Measurements from ENCODE around the gene AGMO. TPM values are rescaled to one million over a fixed set of nuclear protein-coding genes. Genes with fewer than 3 reads are reported as not detected.

Gene AGMO
- polyA plus RNA-seq, 1 donor (not counting 4 experiments of a cell fraction or from before 2014, with no cell fraction given) = not detected

GRCh38 chr7:15228831-15229230, 333.0 kb downstream of the AGMO start:
- Histone ChIP-seq H3K79me2 (ENCODE audit: control insufficient read depth, insufficient read depth, low read length) (no peaks in the 10 kb centered on the region), H3K9me1 (ENCODE audit: control insufficient read depth, extremely low read depth, insufficient read depth, low read length) (no peaks in the 10 kb centered on the region), H3K36me3 (ENCODE audit: control insufficient read depth in 2 of 2, extremely low read depth in 1 of 2, insufficient read depth in 2 of 2, low read length in 2 of 2) (no peaks in the 10 kb centered on the region), H3K27me3 (ENCODE audit: control insufficient read depth, extremely low read depth, insufficient read depth, low read length) (no peaks in the 10 kb centered on the region), H3K9me3 (ENCODE audit: control insufficient read depth, low read depth, low read length) (no peaks in the 10 kb centered on the region), H2AFZ (ENCODE audit: control insufficient read depth, low read length) (no peak overlapping the region), H3K9ac (ENCODE audit: control insufficient read depth, extremely low read depth, insufficient read depth, low read length) (no peak overlapping the region), H3K4me1 (ENCODE audit: control insufficient read depth, extremely low read depth, insufficient read depth, low read length) (no peaks in the 10 kb centered on the region), H3K4me3 (ENCODE audit: control insufficient read depth in 2 of 3, extremely low read depth in 1 of 3, insufficient read depth in 2 of 3, low read depth in 1 of 3, low read length in 3 of 3) (no peak overlapping the region), H3K27ac (ENCODE audit: control insufficient read depth, insufficient read depth, low read length) (no peak overlapping the region), H3K4me2 (ENCODE audit: control insufficient read depth, extremely low read depth, insufficient read depth, low read depth, low read length) (no peak overlapping the region), H4K20me1 (ENCODE audit: control insufficient read depth, extremely low read depth, insufficient read depth, low read length) (no peaks in the 10 kb centered on the region)
- FAIRE-seq (no peak), DNase-seq (ENCODE audit: low read depth, low spot score) (no peak)
- dilution Hi-C loops (cut with MboI; ENCODE audit: extremely low pct_ligation_motif_present, low sequenced_read_pairs) = no loop called here
- no peak for TF ChIP-seq CTCF (optimal IDR thresholded peaks at IDR 0.05 in 1 of 3, IDR thresholded peaks at IDR 0.05 in 1 of 3, conservative IDR thresholded peaks at IDR 0.05 in 1 of 3; ENCODE audit: extremely low read depth in 1 of 3, insufficient read depth in 2 of 3, low read length in 3 of 3)
- no peak for TF ChIP-seq EZH2 (IDR thresholded peaks at IDR 0.05; ENCODE audit: low read length)

- no peak for DNase-seq (ENCODE audit: low read depth, low spot score)
- Histone ChIP-seq H3K79me2 (ENCODE audit: control insufficient read depth, insufficient read depth, low read length) (no peaks in the 10 kb centered on the region), H3K27ac (ENCODE audit: control insufficient read depth, insufficient read depth, low read length) (no peak overlapping the region), H3K9ac (ENCODE audit: control insufficient read depth, extremely low read depth, insufficient read depth, low read length) (no peak overlapping the region), H3K27me3 (ENCODE audit: control insufficient read depth, extremely low read depth, insufficient read depth, low read length) (no peaks in the 10 kb centered on the region), H2AFZ (ENCODE audit: control insufficient read depth, low read length) (no peak overlapping the region), H3K4me1 (ENCODE audit: control insufficient read depth, extremely low read depth, insufficient read depth, low read length) (no peaks in the 10 kb centered on the region), H3K36me3 (ENCODE audit: control insufficient read depth in 2 of 2, extremely low read depth in 1 of 2, insufficient read depth in 2 of 2, low read length in 2 of 2) (no peaks in the 10 kb centered on the region), H3K4me3 (ENCODE audit: control insufficient read depth in 2 of 3, extremely low read depth in 1 of 3, insufficient read depth in 2 of 3, low read depth in 1 of 3, low read length in 3 of 3) (no peak overlapping the region), H4K20me1 (ENCODE audit: control insufficient read depth, extremely low read depth, insufficient read depth, low read length) (no peaks in the 10 kb centered on the region), H3K9me3 (ENCODE audit: control insufficient read depth, low read depth, low read length) (no peaks in the 10 kb centered on the region), H3K9me1 (ENCODE audit: control insufficient read depth, extremely low read depth, insufficient read depth, low read length) (no peaks in the 10 kb centered on the region), H3K4me2 (ENCODE audit: control insufficient read depth, extremely low read depth, insufficient read depth, low read depth, low read length) (no peak overlapping the region)
- FAIRE-seq = no peak
- dilution Hi-C loops (cut with MboI; ENCODE audit: extremely low pct_ligation_motif_present, low sequenced_read_pairs) = no loop called here
- TF ChIP-seq CTCF (optimal IDR thresholded peaks at IDR 0.05 in 1 of 3, IDR thresholded peaks at IDR 0.05 in 1 of 3, conservative IDR thresholded peaks at IDR 0.05 in 1 of 3; ENCODE audit: extremely low read depth in 1 of 3, insufficient read depth in 2 of 3, low read length in 3 of 3) = no peak
- TF ChIP-seq EZH2 (IDR thresholded peaks at IDR 0.05; ENCODE audit: low read length) = no peak
Observed at GRCh38 chr7:15225981-15226380, 335.8 kb downstream of the AGMO start.

Data from keratinocyte (primary cell).